NCI-H69 (cell line): ENCODE data around the gene TBC1D22A.
A peak's percentile ranks its signal among the peaks of the same experiment; 100 is the strongest.

Source experiments
- DNase-seq: peaks from one replicate; lab custom pipeline; 2025; lab: John Stamatoyannopoulos, UW

The TBC1D22A gene

GRCh38 chr22:46835693-46836092, 73.2 kb downstream of the TBC1D22A start:
- DNase-seq = no peak

DNA sequence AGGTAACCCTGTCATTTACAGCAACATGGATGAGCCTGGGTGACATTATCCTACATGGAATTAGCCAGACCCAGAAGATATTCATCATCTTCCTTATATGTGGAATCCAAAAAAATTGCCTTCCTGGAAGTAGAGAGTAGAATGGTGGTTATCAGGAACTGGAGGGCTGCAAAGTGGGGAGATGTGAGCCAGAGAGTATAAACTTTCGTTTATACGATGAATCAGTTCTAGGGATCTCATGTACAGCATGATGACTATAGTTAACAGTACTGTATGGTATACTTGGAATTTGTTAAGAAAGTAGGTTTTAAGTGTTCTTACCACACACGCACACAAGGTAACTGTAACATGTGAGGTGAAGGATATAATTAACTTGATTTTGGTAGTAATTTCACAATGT, 79.1 kb downstream of the TBC1D22A start:
- no peak for DNase-seq

DNA sequence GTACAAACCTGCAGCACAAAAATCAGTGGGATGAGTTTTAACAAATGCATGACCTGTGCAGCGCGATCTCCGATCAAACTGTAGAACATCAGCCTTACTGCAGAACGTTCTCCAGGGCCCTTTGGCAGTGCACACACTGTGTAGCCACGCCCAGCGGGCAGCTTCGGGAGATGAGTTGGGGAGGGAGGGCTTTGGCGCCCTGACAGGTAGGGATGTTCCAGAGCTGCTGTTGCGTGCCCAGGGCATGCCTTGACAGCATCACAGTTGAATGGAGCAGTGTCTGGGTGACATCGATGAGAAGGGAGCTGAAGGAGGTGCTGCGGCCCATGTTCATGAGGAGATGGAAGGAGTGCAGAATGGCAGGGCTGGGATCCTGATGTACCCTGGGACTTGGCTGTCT, 80.2 kb downstream of the TBC1D22A start:
- DNase-seq = peak; percentile 34

DNA sequence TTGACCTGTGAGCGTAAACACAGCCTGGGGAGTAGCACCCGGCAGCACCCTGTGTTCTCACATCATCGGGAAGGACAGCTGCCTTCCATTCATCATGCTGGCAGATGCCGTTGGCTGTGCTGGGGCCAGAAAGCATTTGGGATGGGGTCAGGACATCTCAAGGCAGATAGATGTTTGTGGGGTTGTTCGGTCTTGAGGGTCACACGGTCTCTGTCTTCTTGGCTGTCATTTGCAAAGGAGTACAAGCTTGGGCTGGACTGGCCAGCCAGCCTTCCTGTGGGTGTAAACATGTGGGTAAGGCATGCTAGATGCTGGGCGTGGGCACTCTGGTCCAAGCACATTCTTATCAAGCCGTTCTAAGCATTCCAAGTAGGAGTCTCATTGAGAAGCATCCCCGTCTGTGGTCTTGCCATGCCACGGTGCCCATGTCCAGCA, 81.4 kb downstream of the TBC1D22A start:
- DNase-seq = no peak

GRCh38 chr22:46844606-46845210, 82.3 kb downstream of the TBC1D22A start:
- DNase-seq = no peak

DNA sequence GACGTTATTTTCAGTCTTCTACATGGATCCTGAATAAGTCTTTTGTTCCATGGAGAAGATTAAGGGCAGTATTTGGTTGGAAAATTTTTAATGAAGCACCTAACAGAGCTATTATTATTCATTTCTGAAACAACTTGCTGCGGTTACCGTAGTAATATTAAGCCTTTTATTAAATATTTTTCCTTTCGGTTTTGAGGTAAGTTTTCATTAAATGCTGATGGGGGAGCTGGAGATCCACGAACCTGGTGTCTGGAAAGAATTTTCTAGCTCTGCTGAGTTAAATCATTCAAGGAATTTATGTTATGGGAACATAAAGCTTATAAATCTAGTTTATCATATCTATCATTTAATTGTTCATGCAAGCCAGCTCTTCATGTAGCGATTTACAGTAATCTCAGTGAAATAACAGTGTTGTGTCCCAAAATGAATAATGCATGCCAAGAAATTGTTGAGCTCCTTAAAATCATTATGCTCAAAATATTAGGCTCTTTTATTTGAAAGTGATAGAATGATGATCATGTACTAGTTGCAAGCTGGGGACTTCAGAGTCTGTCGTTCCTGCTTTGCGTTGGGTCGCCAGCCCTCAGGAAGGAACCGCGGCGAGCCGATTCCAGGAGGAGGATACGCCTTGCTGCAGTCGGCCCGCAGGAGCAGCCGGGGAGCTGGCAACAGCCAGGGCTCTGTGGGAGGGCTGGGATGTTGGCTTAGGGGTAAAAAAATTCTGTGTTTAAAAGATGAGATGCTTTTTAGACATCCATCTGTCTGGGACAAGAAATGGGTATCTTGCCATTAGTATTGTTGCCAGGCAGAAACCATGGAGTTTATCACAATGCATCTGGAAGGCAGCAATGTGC, 83.1 kb downstream of the TBC1D22A start:
- no peak for DNase-seq

DNA sequence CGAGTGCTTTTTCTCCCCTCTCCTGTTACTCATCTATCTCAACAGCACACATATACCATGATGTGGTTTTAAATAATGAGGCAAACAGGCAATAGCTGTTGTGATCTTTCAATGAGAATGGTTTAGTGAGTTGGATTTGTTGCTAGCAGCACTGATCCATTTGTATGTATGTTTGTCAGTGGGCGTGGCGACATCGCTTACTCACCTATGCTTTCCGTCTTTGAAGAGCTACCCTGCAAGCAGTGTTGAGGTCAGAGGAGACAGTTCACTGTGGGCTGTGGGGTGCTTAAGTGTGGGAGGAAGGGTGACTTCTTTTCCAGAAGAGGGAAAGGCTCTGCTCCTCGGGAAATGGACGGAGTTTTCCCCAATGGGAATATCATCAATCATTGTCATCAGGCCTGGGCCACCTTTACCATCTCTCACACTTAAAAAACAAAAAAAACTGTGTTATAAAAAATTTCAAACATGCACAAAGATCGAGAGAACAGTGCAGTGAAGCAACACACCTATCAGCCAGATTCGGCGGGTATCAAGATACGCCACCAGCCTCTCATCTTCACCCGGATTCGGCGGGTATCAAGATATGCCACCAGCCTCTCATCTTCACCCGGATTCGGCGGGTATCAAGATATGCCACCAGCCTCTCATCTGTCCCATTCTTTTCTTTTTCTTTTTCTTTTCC, 83.8 kb downstream of the TBC1D22A start:
- DNase-seq = no peak

- no peak for DNase-seq
Observed at GRCh38 chr22:46846832-46847355, 84.4 kb downstream of the TBC1D22A start.

DNA sequence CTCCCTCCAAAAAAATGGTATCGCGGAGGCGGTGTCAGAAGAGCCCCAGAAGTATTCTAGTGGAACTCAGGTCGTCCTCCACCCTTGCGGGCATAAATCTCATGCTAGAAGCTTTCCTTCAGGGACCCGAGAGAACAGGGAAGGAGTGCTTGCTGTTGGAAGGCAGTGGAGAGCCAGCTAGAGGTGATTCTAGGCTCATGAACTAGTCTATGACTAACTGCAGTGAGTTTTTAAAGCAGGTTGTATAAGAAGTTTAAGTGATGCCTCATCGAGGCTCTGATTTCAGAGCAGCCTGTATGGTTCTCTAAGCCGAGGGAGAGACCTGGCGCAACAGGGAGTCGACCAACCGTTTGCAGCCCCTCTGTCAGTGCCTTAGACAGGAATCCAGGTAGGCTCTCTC, 85.7 kb downstream of the TBC1D22A start:
- DNase-seq = no peak

DNA sequence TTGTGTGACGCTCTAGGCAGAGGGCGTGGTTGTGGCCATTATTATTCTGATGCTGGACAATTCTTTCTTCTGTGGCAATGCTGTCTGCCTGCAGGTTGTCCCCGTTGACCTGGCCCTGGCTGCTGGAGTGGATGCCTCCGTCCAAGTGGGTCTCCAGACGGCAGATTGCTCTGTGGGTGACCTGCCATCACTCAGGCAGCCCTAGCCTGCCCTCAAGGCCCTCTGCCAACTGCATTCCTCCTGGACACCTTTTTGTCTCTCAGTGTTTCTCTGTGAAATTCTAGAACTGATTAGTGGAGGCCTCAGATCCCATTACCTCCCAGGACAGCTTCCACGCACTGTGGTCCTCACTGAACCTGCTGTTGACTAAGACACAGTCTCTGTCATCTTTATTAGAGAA, 86.7 kb downstream of the TBC1D22A start:
- DNase-seq = no peak

DNA sequence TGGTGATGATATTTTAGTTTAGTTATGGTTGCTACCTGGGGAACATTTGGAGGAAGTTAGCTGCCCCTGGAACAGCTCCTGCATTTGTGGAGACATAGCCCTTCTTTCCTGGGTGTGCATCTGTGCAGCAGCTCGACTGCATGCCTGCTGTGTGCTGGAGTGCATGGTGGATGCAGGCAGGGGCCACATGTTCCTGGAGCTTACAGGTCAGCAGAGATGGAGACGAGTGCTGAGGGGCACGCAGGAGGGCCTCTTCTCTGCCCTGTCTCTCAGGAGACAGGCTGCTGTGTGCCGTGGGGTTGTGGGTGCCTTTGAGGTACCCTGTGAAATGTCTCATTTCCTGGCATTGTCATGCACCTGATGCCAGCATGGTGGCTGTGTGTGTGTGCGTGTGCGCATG, 87.5 kb downstream of the TBC1D22A start:
- no peak for DNase-seq

- DNase-seq = no peak
Observed at GRCh38 chr22:46851311-46851710, 88.9 kb downstream of the TBC1D22A start.

DNA sequence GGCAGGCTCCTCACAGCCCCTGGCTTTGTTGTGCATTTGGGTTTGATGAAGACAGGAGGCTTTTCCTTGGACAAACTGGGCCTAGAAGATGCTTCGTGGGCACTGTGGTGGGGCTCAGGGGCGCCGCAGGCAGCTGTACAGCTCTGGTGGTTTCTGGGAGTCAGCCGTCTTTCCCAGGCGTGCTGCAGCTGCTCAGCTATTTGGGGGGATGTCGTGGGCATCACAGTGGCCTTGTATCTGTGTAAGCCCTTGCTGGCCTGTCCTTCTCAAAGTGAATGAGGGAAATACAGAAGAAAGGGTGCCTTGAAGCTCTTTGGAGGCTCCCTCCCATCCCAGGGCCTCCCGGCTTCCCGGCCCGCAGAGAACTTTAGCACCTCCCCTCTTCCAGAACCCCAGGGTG, 89.5 kb downstream of the TBC1D22A start:
- no peak for DNase-seq

DNA sequence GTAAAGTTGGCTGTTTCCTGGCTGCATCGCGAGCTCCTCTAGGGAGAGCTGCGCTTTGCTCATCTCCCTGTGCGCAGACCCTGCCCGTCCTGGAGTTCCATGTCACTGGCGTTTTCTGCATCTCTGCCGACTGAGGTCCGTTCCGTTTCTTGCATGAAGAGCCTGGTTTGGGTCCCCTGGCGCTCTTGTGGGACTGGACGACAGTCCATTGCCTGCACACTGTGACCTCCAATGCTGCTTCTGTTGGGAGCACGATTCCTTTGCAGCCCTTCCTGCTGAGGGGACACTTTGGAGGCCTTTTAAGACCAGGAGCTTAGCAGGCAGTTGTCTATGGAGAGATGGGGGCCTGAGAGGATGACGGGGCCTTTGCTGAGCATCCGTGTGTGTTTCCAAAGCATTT, 90.3 kb downstream of the TBC1D22A start:
- DNase-seq = no peak

- no peak for DNase-seq
Observed at GRCh38 chr22:46853191-46853590, 90.7 kb downstream of the TBC1D22A start.

DNA sequence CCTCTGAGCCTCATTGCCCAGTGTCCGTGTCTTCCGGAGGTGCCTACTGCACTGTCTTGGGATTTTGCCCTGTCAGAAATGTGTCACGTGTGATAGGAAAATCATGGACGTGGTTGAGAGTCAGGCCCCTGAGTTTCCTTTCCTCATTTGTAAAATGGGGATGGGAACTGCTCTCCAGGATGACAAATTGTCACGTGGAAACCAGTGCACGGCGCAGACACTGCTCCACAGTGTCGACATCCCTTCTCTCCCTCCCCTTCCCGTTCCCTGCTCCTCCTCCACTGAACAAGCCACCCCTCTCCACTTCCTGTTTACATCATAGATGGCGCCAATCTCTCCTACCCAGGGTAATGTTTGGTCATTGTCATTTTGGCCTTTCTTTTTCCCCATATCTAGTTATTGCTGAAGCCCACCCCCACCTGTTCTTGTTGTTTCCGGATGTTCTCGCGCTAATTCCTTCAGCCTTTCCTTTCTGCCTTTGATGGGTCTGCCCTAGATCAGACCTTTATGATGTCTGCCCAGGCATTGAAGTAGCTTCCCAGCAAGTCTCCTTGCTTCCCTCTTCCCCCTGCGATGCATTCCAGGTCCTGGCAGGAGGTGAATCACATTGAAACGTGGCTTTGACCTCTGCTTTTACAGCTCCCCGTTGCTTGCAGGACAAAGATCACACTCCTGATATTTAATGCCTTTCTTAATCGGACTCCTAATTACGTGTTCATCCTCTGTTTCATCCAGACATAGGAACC, 91.8 kb downstream of the TBC1D22A start:
- DNase-seq = peak; percentile 11

- DNase-seq = no peak
Observed at GRCh38 chr22:46855681-46856080, 93.2 kb downstream of the TBC1D22A start.

DNA sequence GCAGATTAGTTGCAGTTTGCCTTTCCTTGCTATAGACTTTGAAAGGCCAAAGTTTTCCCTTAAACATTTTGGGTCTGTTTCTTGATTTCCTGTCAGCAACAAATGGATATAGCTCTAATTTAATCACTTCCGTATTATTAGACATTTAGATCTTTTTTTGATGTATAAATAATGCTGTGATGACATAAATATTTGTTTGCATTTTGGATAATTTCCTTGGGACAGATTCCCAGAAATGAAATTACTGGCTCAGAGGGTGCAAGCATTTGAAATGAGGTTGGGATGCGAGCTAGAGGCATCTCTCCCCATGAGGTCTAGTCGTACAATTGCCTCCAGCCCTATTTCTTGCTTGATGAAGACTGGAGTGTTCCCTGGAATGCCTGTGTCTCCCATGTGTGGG, 94.2 kb downstream of the TBC1D22A start:
- no peak for DNase-seq

DNA sequence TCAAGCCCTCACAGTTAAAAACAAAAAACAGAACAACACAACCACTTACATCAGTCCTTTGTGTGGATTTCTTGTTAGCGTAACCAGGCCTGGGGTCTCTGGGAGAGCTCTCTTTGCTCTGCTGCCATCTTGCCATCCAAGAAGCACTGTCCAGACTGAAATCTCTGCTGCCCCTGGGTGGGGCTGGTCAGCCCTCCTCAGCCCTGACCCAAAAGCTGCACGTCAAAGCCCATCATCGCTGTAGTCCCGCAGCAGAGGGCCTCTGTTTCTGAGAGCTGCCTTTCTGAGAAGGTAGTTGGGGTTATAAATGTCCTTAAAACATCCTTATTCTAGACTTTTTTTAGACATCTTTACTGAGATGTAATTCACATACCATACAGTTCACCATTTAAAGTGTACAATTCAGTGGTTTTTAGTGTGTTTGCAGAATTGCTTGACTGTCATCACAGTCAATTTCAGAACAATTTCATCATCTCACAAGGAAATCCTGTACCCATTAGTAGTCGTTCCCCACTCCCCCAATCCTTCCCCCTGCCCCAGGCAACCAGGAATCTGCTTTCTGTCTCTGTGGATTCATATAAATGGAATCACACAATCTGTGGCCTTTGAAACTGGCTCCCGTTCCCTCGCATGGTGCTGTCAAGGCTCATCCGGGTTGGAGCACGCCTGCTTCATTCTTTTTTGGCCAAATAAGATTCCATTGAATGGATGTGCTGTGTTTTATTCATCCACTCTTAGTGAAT, 94.9 kb downstream of the TBC1D22A start:
- DNase-seq = no peak

DNA sequence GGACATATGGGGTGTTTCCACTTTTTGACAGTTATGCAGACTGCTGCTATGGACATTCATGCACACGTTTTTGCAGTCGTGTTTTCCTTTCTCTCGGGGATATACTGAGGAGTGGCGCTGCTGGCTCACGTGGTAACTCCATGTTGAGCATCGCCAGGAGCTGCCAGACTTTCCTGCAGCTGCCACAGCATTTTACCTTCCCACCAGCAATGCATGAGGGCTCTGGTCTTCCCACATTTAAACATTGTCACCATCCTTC, 95.4 kb downstream of the TBC1D22A start:
- DNase-seq = no peak

GRCh38 chr22:46858181-46858771, 95.8 kb downstream of the TBC1D22A start:
- no peak for DNase-seq
